ENCODE data around the gene EFNA2. TPM values are rescaled to one million over a fixed set of nuclear protein-coding genes. Genes with fewer than 3 reads are reported as not detected.

EFNA2 gene
- total RNA-seq, 1 experiment from 2014 or later, result 11.4 TPM

- TF ChIP-seq E2F4 (CRISPR knock-in tag; IDR thresholded peaks at IDR 0.05; ENCODE audit: borderline replicate concordance, low read depth) (no peak), IRF2 (CRISPR knock-in tag; IDR thresholded peaks at IDR 0.05; ENCODE audit: borderline replicate concordance, low read depth) (no peak), CDX4 (CRISPR knock-in tag; IDR thresholded peaks at IDR 0.05; ENCODE audit: borderline replicate concordance) (no peak), TP53 (CRISPR knock-in tag; IDR thresholded peaks at IDR 0.05) (no peak), SMAD4 (CRISPR knock-in tag; IDR thresholded peaks at IDR 0.05) (no peak), ZNF232 (CRISPR knock-in tag; IDR thresholded peaks at IDR 0.05) (no peak), FOXJ3 (CRISPR knock-in tag; IDR thresholded peaks at IDR 0.05; ENCODE audit: borderline replicate concordance) (no peak), USF1 (CRISPR knock-in tag; IDR thresholded peaks at IDR 0.05) (no peak), JAZF1 (CRISPR knock-in tag; IDR thresholded peaks at IDR 0.05) (no peak), TCF7 (CRISPR knock-in tag; IDR thresholded peaks at IDR 0.05; ENCODE audit: low read depth) (no peak), FOXK1 (CRISPR knock-in tag; IDR thresholded peaks at IDR 0.05) (peak; percentile 78), HMGA2 (CRISPR knock-in tag; IDR thresholded peaks at IDR 0.05) (0 out of 2 replicates have a peak, but pooled peaks have one; percentile 6), KAT7 (CRISPR knock-in tag; IDR thresholded peaks at IDR 0.05; ENCODE audit: borderline replicate concordance) (no peak), ZBTB21 (CRISPR knock-in tag; IDR thresholded peaks at IDR 0.05; ENCODE audit: borderline replicate concordance) (no peak), PREB (CRISPR knock-in tag; IDR thresholded peaks at IDR 0.05; ENCODE audit: borderline replicate concordance) (no peak), FOXP1 (CRISPR knock-in tag; IDR thresholded peaks at IDR 0.05; ENCODE audit: borderline replicate concordance) (peak; percentile 77; the same call in 1 of the 2 replicates), CTCF (IDR thresholded peaks at IDR 0.05) (no peak), ESRRA (CRISPR knock-in tag; IDR thresholded peaks at IDR 0.05; ENCODE audit: borderline replicate concordance) (no peak; the same call in 1 of the 2 replicates), TEAD4 (CRISPR knock-in tag; IDR thresholded peaks at IDR 0.05) (no peak; the same call in 1 of the 2 replicates), CREM (CRISPR knock-in tag; IDR thresholded peaks at IDR 0.05) (no peak), AFF4 (CRISPR knock-in tag; IDR thresholded peaks at IDR 0.05; ENCODE audit: borderline replicate concordance) (no peak), E2F5 (CRISPR knock-in tag; IDR thresholded peaks at IDR 0.05) (no peak), NFATC4 (CRISPR knock-in tag; IDR thresholded peaks at IDR 0.05) (peak; percentile 93), ATF1 (CRISPR knock-in tag; IDR thresholded peaks at IDR 0.05) (no peak), OVOL2 (CRISPR knock-in tag; IDR thresholded peaks at IDR 0.05; ENCODE audit: borderline replicate concordance) (no peak)
- TF ChIP-seq, protein P1, sequence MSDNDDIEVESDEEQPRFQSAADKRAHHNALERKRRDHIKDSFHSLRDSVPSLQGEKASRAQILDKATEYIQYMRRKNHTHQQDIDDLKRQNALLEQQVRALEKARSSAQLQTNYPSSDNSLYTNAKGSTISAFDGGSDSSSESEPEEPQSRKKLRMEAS (CRISPR knock-in tag; IDR thresholded peaks at IDR 0.05), result no peak
- TF ChIP-seq, protein P2, sequence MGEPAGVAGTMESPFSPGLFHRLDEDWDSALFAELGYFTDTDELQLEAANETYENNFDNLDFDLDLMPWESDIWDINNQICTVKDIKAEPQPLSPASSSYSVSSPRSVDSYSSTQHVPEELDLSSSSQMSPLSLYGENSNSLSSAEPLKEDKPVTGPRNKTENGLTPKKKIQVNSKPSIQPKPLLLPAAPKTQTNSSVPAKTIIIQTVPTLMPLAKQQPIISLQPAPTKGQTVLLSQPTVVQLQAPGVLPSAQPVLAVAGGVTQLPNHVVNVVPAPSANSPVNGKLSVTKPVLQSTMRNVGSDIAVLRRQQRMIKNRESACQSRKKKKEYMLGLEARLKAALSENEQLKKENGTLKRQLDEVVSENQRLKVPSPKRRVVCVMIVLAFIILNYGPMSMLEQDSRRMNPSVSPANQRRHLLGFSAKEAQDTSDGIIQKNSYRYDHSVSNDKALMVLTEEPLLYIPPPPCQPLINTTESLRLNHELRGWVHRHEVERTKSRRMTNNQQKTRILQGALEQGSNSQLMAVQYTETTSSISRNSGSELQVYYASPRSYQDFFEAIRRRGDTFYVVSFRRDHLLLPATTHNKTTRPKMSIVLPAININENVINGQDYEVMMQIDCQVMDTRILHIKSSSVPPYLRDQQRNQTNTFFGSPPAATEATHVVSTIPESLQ (CRISPR knock-in tag; IDR thresholded peaks at IDR 0.05), result no peak
These were observed 26.3 kb upstream of the EFNA2 start (continued) for GRCh38 chr19:1259206-1259875.

Data from WTC11 (cell line).